Hematopoietic multipotent progenitor cell treated with erythropoietin and hydrocortisone succinate and interleukin-3 and kit ligand, for 15 days (in vitro differentiated cells): ENCODE data around the gene DNAJC3.
"Not testable (repeated sequence)": the region's sequence is repeated elsewhere in the genome, so short reads cannot be mapped to it uniquely, and the experiment has no call there.

Experiments
- DNase-seq: peaks from one replicate; pipeline ENCODE4 v3.0.0-alpha.2; 2015; ENCODE audit warnings: low spot score

Gene DNAJC3

GRCh38 chr13:95781016-95781415 lies 104.1 kb downstream of the DNAJC3 start:
- DNase-seq = no peak

- DNase-seq = not testable (repeated sequence)
These were observed 105.0 kb downstream of the DNAJC3 start for GRCh38 chr13:95781940-95782339.

- DNase-seq = no peak
These were observed 106.8 kb downstream of the DNAJC3 start for GRCh38 chr13:95783747-95784146.

GRCh38 chr13:95784161-95784899 lies 107.4 kb downstream of the DNAJC3 start:
- no peak for DNase-seq

GRCh38 chr13:95784900-95785290 lies 108.0 kb downstream of the DNAJC3 start:
- no peak for DNase-seq

GRCh38 chr13:95787356-95788099 lies 110.6 kb downstream of the DNAJC3 start:
- DNase-seq = no peak

- no peak for DNase-seq
These were observed 111.1 kb downstream of the DNAJC3 start for GRCh38 chr13:95788100-95788463.

GRCh38 chr13:95789315-95789714 lies 112.4 kb downstream of the DNAJC3 start:
- not testable (repeated sequence) for DNase-seq

GRCh38 chr13:95791084-95791722 lies 114.3 kb downstream of the DNAJC3 start:
- no peak for DNase-seq

GRCh38 chr13:95793018-95793555 lies 116.1 kb downstream of the DNAJC3 start:
- DNase-seq = no peak

GRCh38 chr13:95793781-95794180 lies 116.8 kb downstream of the DNAJC3 start:
- no peak for DNase-seq

GRCh38 chr13:95797016-95797415 lies 120.1 kb downstream of the DNAJC3 start:
- DNase-seq = no peak

GRCh38 chr13:95800436-95800835 lies 123.5 kb downstream of the DNAJC3 start:
- no peak for DNase-seq

- DNase-seq = no peak
These were observed 124.9 kb downstream of the DNAJC3 start for GRCh38 chr13:95801825-95802224.

- no peak for DNase-seq
These were observed 129.0 kb downstream of the DNAJC3 start for GRCh38 chr13:95805921-95806320.

- DNase-seq = no peak
These were observed 132.5 kb downstream of the DNAJC3 start for GRCh38 chr13:95809429-95809828.

- no peak for DNase-seq
These were observed 136.2 kb downstream of the DNAJC3 start for GRCh38 chr13:95813139-95813538.

GRCh38 chr13:95814495-95814894 lies 137.6 kb downstream of the DNAJC3 start:
- no peak for DNase-seq

GRCh38 chr13:95822303-95822702 lies 145.4 kb downstream of the DNAJC3 start:
- no peak for DNase-seq

- no peak for DNase-seq
These were observed 156.2 kb downstream of the DNAJC3 start for GRCh38 chr13:95833126-95833525.

GRCh38 chr13:95833719-95834118 lies 156.8 kb downstream of the DNAJC3 start:
- DNase-seq = no peak

GRCh38 chr13:95834134-95834765 lies 157.3 kb downstream of the DNAJC3 start:
- DNase-seq = peak; percentile 71
